Kidney glomerular epithelial cell (primary cell): ENCODE measurements around the gene SUMF1.

Source experiments
- DNase-seq: peaks from one replicate; lab custom pipeline; 2025; lab: John Stamatoyannopoulos, UW

The SUMF1 gene

DNA sequence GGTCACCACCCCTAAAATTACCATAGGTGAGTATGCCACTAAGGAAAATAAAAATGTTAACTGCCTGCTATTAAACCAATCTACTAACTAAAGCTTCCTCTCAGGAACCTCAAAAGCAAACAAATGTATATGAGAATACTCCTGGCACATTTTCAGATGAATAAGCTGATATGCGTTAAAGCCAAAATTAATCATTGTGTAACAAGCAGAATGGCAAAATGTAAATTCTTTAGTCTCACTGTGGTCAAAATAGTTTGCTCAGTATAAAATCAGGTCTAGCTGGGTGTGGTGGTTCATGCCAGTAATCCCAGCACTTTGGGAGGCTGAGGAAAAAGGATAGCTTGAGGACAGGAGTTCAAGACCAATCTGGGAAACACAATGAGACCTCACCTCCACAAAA is 53.6 kb downstream of the SUMF1 start:
- DNase-seq = no peak

DNA sequence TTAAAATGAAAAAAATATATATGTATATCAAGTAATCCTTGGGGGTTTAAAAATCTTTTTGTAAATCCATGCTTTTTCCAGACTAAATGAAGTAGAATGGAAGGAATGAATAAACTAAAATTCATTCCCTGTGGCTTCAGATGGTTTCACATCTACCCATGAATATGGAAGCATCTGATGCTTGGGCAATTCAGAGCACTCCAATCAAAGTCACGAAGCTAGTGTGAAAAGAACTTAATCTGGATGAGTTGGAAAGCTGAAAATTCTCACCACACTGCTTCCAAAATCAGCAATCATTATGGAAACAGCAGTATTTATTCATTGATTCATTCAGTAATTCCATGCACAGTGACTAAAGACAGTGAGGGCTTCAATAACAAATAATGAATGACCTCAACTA is 55.2 kb downstream of the SUMF1 start:
- DNase-seq = no peak

DNA sequence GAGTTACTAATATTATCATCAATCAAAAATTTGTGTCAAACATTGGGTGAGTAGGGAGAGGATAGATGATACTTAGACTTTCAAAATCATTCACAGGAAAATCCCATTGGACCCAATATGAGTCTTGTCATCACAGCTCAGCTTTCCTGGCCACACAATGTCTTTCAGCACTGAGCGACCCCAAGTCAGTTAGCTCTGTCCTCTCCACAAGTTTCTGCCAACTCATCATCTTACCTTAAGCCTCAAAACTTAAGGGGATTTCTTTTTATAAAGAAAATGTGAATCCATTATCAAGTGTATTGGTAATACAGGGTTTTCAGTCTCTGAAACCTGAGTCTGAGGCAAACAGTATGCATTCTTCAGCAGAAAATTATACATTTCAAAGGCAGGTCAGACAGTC is 55.8 kb downstream of the SUMF1 start:
- no peak for DNase-seq

DNA sequence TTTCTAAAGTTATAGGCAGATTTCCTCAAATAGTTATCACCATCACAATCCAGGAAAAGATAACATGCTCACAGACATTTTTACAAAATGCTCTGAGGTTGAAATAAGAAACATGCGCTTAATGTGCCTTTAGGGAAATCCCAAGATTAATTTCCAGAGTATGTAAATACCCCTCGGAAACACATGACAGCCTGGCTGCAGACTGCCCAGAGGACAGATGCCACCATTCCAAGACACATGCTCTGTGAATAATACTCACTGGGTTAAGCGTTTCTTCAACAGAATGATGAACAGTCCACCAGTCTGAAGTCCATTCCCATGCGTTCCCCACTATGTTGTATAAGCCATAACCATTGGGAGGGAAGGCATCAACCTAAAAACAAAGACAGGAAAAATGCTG is 56.5 kb downstream of the SUMF1 start:
- no peak for DNase-seq

DNA sequence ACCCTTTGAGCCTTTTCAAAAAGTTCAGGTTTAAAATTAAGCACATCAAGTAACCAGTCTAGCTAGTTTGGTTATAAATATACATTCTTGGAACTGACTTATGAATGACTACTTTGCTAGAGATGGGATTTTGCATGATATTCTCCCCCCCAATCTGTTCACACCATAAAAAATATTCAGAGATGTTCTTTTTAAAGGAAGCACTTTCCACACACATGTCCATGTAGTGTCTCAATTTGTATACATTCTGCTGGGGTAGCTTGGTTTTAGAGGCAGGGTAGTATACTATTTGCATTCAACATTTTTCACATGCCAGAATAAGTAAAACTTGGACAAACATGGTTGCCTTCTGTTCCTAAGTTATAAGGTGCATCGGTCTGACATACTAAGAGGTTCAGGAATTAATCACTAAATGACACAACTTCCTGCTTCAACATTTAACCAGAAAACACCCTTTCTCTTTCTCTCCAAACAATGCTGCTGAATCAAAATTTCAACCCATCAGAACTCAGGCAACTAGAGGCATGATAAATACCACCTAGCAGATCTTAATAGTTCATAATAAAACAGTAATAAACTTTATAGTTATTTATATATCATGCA is 57.0 kb downstream of the SUMF1 start:
- no peak for DNase-seq

DNA sequence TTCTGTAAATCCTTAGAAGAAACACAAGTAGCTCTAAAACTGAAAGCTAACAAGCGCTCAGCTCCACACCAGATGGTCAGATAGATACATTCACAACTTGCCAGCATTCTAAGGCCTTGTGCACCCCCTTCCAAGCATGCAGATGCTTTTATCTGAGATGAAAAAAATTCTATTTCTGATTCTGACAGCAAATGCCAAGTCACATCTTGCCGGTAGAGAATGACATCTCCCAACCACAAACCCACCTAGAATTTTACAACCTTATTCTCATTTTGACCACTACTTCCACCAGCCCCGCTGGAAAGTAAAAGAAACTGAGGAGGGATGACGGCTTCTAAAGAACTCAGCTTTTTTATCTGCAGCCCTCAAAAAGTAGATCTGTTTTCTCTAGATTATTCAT is 57.7 kb downstream of the SUMF1 start:
- no peak for DNase-seq

DNA sequence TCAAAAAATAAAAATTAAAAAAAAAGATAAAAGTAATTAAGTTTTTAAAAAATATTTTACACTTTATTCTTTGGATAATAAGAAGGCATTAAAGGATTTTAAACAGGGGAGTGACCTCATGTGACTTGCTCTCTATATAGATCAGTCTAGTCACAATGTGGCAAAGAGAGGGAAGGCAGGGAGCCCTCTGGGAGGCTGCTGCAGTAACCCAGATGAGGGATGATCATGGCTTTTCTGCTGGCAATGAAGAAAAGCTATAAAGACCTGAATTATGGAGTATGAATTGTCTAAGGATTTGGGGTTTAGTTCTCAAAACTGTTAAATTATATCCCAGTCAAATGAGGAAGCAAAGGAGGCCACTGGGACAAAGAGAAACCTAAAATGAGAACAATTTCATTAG is 58.1 kb downstream of the SUMF1 start:
- DNase-seq = no peak

DNA sequence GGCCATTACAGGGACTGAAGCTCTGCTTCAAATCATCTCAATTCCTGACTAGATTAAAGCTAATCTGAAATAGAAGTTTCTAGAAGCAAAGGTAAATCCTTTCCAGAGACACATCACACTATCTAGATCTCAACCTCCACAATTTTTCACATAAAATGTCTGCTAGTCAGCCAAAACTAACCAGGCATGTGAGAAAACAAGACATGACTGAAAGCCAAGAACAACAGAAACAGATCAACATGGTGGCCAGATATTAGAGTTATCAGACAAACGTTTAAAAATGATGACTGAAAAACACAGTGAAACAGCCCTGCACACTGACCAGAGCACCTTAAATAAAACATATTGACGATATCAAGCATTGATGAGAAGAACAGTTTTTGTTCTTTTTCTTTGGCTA is 59.1 kb downstream of the SUMF1 start:
- peak; percentile 10 for DNase-seq

DNA sequence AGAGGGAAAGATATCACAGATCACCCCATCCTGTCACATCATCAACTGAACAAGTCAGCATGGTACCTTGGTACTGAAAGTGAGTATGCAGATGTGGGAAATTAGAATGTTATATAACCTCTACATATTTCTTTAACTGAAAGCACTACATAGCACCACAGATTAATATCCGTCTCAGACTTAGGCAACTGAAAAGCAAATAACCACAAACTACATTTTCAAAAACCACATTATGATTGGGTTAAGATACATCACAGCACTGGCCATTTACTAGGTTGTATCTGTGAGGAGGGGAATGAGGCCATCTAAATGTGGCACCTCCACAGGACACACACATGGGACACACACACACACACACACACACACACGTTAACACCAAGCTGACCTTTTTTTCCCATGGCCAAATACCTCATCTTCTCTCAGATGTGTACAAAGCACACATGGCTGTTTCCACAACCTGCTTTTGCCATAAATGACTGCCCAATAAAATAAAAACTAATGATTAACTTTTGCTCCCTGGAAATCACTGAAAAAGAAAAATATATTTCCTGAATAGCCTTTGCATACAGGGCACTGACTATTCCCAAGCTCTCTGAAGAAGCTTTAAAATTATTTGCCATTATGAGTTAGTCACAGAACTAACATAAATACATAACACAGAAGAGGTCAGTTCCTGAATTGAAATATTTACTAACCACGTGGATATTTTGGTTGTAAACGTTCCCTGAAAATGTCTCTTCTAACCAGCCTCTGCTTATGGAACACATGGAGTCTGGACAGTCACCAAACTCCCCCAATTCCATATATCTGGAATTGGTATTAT is 60.1 kb downstream of the SUMF1 start:
- peak; percentile 68 for DNase-seq

DNA sequence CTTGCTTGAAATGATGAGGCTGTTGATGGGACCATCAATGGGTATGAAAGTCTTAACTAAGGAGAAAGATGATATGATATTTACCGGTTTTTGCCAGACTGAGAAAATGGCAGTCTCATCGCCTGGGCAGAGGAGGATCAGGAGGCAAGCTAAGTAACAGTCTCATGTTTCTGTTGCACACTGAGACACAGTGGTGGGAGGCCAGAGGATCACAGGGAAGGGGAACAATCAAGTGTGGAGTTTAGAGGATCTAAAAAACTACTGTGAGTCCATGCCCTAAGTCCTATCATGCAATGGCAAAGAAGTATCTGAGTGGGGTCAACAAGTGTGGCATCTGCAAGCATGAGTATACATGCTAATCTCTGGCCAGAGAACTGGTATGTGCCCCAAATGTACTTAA is 62.2 kb downstream of the SUMF1 start:
- DNase-seq = no peak

DNA sequence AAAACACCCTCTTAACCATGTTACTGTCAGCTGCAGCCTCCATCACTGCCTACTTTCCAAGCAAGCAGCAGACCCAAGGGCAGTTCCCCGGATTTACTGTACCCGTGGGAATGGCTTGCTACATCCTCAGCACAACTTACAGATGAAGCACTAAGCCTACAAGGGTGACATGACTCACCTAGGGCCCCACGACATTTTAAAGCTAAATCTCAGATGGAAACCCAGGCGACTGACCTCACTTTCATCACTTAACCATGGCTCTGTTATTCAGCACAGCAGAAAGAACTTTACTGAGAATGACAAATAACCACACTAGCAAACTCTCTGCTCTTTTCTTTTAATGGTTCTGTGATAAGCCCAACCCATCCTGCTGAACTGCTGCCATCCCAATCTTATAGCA is 65.6 kb downstream of the SUMF1 start:
- DNase-seq = no peak

DNA sequence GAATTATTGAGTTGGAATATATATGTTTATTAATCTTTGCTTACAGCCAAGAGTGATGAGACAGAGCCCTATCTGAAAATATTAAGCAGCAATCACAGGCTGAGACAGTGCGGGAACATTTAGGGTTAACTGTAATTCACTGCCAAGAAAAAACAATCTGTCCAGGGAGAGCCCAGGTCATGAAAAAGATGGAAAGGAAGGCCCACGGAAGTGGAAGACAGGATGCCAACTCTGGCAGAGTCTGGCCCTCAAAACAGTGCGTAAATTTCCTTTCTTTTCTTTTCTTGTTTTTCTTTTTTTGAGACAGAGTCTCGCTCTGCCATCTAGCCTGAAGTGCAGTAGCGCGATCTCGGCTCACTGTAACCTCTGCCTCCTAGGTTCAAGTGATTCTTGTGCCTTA is 67.6 kb downstream of the SUMF1 start:
- no peak for DNase-seq

DNA sequence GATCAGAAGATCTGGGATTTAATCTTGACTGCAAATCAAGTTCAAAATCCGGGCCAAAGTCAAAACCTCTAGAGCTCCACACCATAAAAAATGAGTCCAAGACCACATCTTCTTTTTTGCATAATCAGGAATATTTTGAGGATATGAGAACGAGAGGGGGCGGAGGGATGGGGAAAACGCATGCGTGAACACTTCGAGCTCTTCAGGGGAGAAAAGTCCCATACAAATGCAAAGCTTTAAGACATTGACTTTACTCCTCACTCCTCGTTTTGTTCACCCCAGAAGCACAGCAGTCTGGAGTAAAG is 68.2 kb downstream of the SUMF1 start:
- no peak for DNase-seq

DNA sequence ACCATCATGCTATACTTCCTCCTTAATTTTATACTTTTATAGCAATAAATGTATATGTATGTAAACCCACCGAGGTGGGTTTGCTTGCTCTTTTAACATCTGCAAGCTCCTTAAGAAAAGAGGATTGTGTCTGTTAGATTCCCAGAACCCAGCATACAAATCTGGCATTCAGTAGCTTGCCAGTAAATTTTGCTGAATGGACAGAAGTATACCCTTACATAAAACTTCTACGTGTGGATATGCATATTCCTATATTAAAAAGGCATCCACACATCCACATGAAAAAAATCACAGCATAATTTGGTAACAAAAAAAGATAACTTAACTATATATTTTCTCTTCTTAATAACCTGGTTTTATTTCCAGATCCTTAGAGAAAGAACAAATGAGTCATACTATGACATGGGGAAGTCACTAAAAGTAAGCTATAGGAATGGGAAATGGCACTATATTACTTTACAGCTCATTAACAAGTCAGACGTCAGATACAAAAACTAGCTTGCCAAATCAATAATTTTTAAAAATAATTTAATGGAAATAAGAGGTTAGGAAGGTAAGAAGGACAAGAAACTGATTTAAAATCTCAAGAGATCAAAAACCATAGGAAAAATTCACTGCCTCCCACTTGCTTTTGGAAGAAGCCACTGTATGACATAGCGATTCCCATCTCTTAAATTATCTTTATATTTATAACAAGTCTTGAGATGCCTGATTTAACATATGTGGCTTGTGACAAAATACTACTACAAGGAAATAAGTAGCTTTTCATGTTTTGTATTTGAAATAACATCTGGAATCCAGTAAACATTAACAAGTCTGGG is 68.7 kb downstream of the SUMF1 start:
- DNase-seq = no peak

DNA sequence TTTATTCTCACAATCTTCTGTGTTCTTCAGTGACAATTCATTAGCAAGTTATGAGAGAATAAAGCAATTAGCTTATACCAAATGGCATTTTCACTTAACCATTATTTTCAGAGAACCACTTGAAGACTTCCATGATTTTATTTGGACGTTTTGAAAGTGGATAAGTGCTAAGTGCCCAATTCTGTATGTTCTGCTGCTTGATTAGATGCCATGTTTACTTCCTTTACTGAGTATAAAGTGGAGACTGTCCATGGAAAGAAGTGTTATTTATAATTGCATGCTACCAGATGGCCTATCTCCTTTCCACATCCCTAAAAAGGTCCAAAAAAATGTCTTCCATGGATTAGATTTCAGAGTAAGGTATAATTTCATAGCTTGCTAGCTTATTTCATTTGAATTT is 69.6 kb downstream of the SUMF1 start:
- no peak for DNase-seq

DNA sequence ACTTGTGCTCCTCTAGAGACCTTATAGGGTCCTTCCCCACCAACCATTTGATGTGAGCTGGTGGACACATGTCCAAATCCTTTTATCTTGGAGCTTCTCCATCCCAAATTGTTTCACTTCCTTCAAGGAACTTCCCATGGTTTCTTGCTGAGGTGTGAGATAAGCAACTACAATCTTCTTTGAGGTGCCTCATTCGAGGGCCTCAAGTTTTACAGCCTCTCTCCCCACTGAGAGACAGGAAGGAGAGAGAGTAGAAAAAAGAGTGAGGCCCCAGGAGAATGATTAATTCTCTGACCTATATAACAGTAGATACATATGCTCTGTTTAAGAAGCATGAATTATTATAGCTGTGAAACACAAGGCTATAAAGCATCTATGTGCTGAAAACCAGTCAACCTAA is 70.5 kb downstream of the SUMF1 start:
- no peak for DNase-seq

DNA sequence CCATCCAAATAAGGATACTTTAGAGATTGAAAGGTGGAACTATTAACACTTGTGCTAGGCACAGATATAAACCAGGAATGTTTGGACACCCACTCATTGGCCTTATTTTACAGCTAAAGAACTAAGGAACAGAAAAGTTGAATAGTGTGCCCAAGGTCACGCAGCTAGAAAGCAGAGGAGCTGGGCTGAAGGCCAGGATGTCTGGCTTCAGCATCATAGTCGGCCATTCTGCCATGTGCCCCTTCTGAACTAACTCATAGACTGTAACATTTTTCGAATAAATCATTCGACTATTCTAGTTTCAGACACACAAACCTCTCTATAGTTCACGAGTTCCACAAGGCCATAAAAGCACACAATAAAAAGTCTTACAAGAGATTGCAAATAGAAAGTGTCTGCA is 71.1 kb downstream of the SUMF1 start:
- DNase-seq = no peak

DNA sequence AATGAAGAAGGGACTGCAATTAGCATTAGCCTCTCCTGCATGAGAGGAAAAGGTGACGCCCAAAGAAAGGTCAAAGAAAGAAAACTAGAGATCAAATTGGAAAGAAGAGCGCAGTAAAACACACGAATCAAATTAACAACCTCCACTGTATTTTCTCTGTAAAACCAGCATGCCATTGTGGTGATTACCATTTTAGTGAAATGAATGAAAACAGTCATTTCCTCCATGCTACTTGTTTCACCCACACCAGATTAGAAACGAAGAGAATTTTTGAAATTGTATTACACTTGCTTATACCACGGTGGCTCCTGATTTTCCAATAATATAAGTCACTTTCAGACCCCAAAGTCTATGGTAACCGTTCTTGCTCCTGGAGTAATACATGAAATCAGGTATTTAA is 71.6 kb downstream of the SUMF1 start:
- no peak for DNase-seq

DNA sequence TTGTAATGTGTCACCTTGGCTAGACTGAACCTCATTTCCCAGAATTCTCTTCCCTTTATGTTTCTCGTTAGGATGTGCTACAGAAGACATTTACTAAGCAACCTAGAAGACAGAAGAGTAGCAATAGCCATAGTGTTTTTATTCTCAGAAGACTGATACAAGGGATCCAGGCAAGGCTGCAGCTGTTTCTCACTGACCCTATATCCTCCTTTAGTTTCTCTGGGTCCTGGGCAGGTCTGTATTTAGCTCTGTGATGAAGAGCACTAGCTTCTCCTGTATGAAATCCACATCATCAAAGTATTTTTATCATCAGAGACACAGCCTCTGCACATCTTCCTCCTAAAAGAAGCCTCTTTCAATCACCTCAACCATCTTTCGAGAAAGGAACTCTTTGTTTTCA is 72.5 kb downstream of the SUMF1 start:
- no peak for DNase-seq

DNA sequence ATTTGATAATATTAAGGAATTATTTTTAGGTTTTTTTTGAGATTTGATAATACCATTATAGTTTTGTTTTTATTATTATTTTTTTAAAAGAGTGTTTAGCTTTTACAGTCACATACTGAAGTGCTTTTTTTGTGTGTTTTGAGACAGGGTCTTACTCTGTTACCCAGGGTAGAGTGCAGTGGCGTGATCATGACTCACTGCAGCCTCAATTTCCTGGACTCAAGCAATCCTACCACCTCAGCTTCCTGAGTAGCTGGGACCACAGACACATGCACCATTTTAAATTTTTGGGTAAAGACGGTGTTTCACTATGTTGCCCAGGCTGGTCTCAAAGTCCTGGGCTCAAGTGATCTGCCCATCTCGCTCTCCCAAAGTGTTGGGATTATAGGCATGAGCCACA is 73.0 kb downstream of the SUMF1 start:
- no peak for DNase-seq

DNA sequence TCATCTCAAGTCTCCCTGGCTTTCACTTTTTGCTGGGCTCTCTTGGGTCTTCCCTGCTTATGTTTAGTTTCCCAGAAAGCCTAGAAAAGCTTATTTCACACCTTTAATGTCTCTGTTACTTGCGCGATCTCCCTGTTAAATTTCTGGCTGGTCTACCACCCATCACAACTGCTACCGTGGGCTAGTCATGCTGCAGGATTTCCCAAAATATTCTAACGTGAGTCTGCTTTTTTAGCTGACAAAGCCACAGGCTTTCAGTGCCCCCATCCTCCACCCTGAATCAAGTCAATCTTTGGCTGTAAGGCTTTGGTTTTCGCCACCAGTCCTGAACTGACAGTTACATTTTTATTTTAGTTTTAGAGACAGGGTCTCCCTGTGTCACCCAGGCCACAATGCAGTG is 74.1 kb downstream of the SUMF1 start:
- DNase-seq = no peak

DNA sequence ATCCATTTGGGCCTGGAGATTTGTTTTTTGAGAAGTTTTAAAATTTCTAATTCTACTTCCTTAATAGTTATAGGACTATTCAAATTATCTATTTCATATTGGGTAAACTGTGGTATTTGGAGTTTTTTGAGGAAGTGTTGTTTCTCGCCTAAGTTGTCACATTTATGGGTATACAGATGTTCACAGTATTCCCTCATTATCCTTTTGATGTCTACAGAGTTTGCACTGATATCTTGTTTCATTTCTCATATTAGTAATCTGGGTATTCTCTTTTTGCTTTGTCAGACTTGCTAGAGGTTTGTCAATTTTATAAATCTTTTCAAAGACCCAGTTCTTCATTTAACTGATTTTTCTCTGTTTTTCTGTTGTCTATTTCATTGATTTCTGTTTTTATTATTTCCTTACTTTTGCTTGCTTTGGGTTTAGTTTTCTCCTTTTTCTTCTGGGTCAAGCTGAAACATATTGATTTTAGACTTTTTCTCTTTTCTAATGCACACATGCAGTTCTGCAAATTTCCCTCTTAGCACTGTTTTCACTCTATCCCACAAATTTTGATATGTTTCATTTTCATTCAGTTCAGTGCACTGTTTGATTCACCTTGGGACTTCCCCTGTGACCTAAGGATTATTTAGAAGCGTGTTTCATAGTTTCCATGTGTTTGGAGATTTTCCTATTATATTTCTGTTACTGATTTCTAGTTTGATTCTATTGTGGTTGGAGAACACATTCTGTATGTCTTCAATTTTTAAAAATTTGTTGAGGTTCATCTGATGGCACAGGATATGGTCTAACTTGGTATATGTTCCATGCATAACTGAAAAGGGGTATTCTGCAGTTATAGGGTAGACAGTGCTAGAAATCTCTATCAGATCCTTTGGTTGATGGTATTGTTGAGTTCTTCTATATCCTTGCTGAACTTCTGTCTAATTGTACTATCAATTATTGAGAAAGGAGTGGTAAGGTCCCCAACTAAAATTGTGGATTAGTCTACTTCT is 79.6 kb downstream of the SUMF1 start:
- no peak for DNase-seq
